Measurements from ENCODE around the gene LACTB.

LACTB gene

GRCh38 chr15:63178034-63178433 lies 56.4 kb downstream of the LACTB start:
- no peak for DNase-seq (ENCODE audit: low read depth)

- no peak for DNase-seq (ENCODE audit: low read depth)
Measured at GRCh38 chr15:63180746-63181145, 59.1 kb downstream of the LACTB start.

- DNase-seq (ENCODE audit: low read depth): no peak
Measured at GRCh38 chr15:63181648-63182047, 60.0 kb downstream of the LACTB start.

GRCh38 chr15:63185206-63185605 lies 63.5 kb downstream of the LACTB start:
- DNase-seq (ENCODE audit: low read depth): no peak

- DNase-seq (ENCODE audit: low read depth): no peak
Measured at GRCh38 chr15:63186065-63186464, 64.4 kb downstream of the LACTB start.

GRCh38 chr15:63187589-63188226 lies 66.0 kb downstream of the LACTB start:
- DNase-seq (ENCODE audit: low read depth): no peak

- DNase-seq (ENCODE audit: low read depth): no peak
Measured at GRCh38 chr15:63188247-63188925, 66.7 kb downstream of the LACTB start.

GRCh38 chr15:63188926-63189871 lies 67.5 kb downstream of the LACTB start, which contains the start of gene RAB8B:
TSS of gene RAB8B (plus strand) at chr15:63189606. CDS start at chr15:63189625, 19 bp downstream.
- DNase-seq (ENCODE audit: low read depth): peak; percentile 95

- DNase-seq (ENCODE audit: low read depth): no peak
Measured at GRCh38 chr15:63189941-63190768, 68.5 kb downstream of the LACTB start.

GRCh38 chr15:63190769-63191649 lies 69.3 kb downstream of the LACTB start:
- DNase-seq (ENCODE audit: low read depth): no peak
